ENCODE results near the gene FUT8.
A peak's percentile ranks its signal among the peaks of the same experiment; 100 is the strongest.

The FUT8 gene

GRCh38 chr14:65412032-65412846, at the start of gene FUT8:
FUT8 (plus strand) TSS chr14:65412730; CDS start chr14:65561564, 148,834 bp downstream.
- peak; percentile 99 for DNase-seq

- no peak for DNase-seq
Observed at GRCh38 chr14:65366802-65367565, 45.5 kb upstream of the FUT8 start.

- DNase-seq: no peak
Observed at GRCh38 chr14:65369560-65369959, 43.0 kb upstream of the FUT8 start.

GRCh38 chr14:65370801-65371248, 41.7 kb upstream of the FUT8 start:
- no peak for DNase-seq

- DNase-seq: no peak
Observed at GRCh38 chr14:65371784-65372183, 40.7 kb upstream of the FUT8 start.

GRCh38 chr14:65373016-65373670, 39.4 kb upstream of the FUT8 start:
- peak; percentile 54 for DNase-seq

- peak; percentile 54 for DNase-seq
Observed at GRCh38 chr14:65373671-65374039, 38.9 kb upstream of the FUT8 start.

GRCh38 chr14:65377576-65377975, 35.0 kb upstream of the FUT8 start:
- DNase-seq: no peak

- no peak for DNase-seq
Observed at GRCh38 chr14:65382586-65382985, 29.9 kb upstream of the FUT8 start.

GRCh38 chr14:65387171-65387570, 25.4 kb upstream of the FUT8 start:
- no peak for DNase-seq

GRCh38 chr14:65387628-65388027, 24.9 kb upstream of the FUT8 start:
- no peak for DNase-seq

- DNase-seq: no peak
Observed at GRCh38 chr14:65392296-65392695, 20.2 kb upstream of the FUT8 start.

GRCh38 chr14:65396082-65396910, 16.2 kb upstream of the FUT8 start:
- DNase-seq: no peak

- no peak for DNase-seq
Observed at GRCh38 chr14:65403231-65403630, 9.3 kb upstream of the FUT8 start.

- no peak for DNase-seq
Observed at GRCh38 chr14:65408113-65408512, 4.4 kb upstream of the FUT8 start.

- no peak for DNase-seq
Observed at GRCh38 chr14:65410640-65411039, 1.9 kb upstream of the FUT8 start.

- DNase-seq: peak; percentile 95
Observed at GRCh38 chr14:65411656-65412031, 886 bp upstream of the FUT8 start.

- peak; percentile 94 for DNase-seq
Observed at GRCh38 chr14:65412856-65413738, 567 bp downstream of the FUT8 start.

- no peak for DNase-seq
Observed at GRCh38 chr14:65413739-65414045, 1.2 kb downstream of the FUT8 start.

GRCh38 chr14:65414961-65415589, 2.5 kb downstream of the FUT8 start:
- DNase-seq: peak; percentile 63

- peak; percentile 26 for DNase-seq
Observed at GRCh38 chr14:65415613-65416012, 3.1 kb downstream of the FUT8 start.

Measured in NCI-H69 (cell line).